Measurements from ENCODE around the gene MACROD2. TPM values are rescaled to one million over a fixed set of nuclear protein-coding genes. Genes with fewer than 3 reads are reported as not detected.

MACROD2 gene
- total RNA-seq, 3 donors from 2014 or later: 3.2 to 7.6 (median 6.4) TPM

GRCh38 chr20:15637950-15638754 is 1642.8 kb downstream of the MACROD2 start:
- ATAC-seq: no peak
- intact Hi-C loops (cut with DNase I, micrococcal nuclease): no loop called here
- DNase-seq: no peak

GRCh38 chr20:15638816-15639215 is 1643.5 kb downstream of the MACROD2 start:
- no peaks in the 10 kb centered on the region for H3K9me3 ChIP-seq
- no peaks in the 10 kb centered on the region for H3K4me1 ChIP-seq (ENCODE audit: low read depth)
- no peak overlapping the region for H3K4me3 ChIP-seq
- DNase-seq (no peak), ATAC-seq (no peak)
- TF ChIP-seq, protein P1, sequence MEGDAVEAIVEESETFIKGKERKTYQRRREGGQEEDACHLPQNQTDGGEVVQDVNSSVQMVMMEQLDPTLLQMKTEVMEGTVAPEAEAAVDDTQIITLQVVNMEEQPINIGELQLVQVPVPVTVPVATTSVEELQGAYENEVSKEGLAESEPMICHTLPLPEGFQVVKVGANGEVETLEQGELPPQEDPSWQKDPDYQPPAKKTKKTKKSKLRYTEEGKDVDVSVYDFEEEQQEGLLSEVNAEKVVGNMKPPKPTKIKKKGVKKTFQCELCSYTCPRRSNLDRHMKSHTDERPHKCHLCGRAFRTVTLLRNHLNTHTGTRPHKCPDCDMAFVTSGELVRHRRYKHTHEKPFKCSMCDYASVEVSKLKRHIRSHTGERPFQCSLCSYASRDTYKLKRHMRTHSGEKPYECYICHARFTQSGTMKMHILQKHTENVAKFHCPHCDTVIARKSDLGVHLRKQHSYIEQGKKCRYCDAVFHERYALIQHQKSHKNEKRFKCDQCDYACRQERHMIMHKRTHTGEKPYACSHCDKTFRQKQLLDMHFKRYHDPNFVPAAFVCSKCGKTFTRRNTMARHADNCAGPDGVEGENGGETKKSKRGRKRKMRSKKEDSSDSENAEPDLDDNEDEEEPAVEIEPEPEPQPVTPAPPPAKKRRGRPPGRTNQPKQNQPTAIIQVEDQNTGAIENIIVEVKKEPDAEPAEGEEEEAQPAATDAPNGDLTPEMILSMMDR (IDR thresholded peaks at IDR 0.05): no peak
- intact Hi-C loops (cut with DNase I, micrococcal nuclease): no loop called here
- no peaks in the 10 kb centered on the region for H3K36me3 ChIP-seq (ENCODE audit: low read depth)

More at GRCh38 chr20:15637950-15638754, 1642.8 kb downstream of the MACROD2 start:
- TF ChIP-seq, protein P1 (IDR thresholded peaks at IDR 0.05): no peak
- Histone ChIP-seq H3K36me3 (ENCODE audit: low read depth) (no peaks in the 10 kb centered on the region), H3K9me3 (no peaks in the 10 kb centered on the region), H3K4me3 (no peak overlapping the region), H3K4me1 (ENCODE audit: low read depth) (no peaks in the 10 kb centered on the region)

DNA sequence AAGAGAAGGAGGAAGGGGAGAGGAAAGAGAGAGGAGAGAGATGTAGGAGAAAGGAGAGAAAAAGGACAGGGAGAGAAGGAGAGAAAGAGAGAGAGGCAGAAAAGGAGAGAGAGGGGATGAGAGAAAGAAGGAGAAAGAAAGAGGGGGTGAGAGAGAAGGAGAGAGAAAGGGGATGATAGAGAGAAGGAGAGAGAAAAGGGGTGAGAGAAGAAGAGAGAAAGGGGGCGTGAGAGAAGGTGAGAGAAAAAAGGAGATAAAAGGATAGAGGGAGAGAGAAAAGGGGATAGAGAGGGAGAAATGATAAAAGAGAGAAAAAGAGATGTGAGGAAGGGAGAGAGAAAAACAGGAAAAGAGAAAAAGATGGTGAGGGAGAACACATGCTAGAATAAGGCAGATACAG is 1644.5 kb downstream of the MACROD2 start:
- Histone ChIP-seq H3K4me1 (ENCODE audit: low read depth) (no peaks in the 10 kb centered on the region), H3K36me3 (ENCODE audit: low read depth) (no peaks in the 10 kb centered on the region), H3K9me3 (no peaks in the 10 kb centered on the region), H3K4me3 (no peak overlapping the region)
- no peak for ATAC-seq
- DNase-seq: no peak
- TF ChIP-seq, protein P1 (IDR thresholded peaks at IDR 0.05): no peak
- intact Hi-C loops (cut with DNase I, micrococcal nuclease): no loop called here

DNA sequence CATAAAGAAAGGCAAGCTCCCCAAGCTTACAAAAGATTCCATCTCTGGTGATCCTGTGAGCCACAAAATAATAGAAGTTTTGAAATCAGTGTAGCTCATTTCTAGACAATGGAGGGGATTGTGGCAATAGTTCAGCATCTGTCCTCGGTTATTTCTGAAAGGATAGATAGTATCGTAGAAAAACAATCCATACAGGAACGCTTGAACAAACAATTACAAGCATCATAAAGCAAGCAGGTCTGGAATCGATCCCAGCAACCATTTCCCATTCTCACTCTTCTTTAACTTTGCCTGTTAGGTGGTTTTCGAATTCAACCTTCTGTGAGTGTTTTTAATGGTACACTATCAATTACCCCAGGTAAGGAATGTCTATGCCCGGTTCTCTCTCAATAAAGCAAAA is 1646.8 kb downstream of the MACROD2 start:
- H3K9me3 ChIP-seq: no peaks in the 10 kb centered on the region
- DNase-seq (no peak), ATAC-seq (no peak)
- intact Hi-C loops (cut with DNase I, micrococcal nuclease): no loop called here
- no peaks in the 10 kb centered on the region for H3K36me3 ChIP-seq (ENCODE audit: low read depth)
- no peaks in the 10 kb centered on the region for H3K4me1 ChIP-seq (ENCODE audit: low read depth)
- TF ChIP-seq, protein P1 (IDR thresholded peaks at IDR 0.05): no peak
- no peak overlapping the region for H3K4me3 ChIP-seq

GRCh38 chr20:15642676-15643075 is 1647.4 kb downstream of the MACROD2 start:
- ATAC-seq (no peak), DNase-seq (no peak)
- Histone ChIP-seq H3K9me3 (no peaks in the 10 kb centered on the region), H3K4me1 (ENCODE audit: low read depth) (no peaks in the 10 kb centered on the region), H3K4me3 (no peak overlapping the region), H3K36me3 (ENCODE audit: low read depth) (no peaks in the 10 kb centered on the region)
- intact Hi-C loops (cut with DNase I, micrococcal nuclease): no loop called here
- TF ChIP-seq, protein P1 (IDR thresholded peaks at IDR 0.05): no peak
